CD4-positive, alpha-beta T cell treated with Interleukin-12 subunit alpha and Interleukin-12 subunit beta, for 1 hour (primary cell): ENCODE measurements around the gene MUSTN1.

Source experiments
- DNase-seq: peaks from one replicate; pipeline ENCODE4 v3.0.0-alpha.2; 2020

MUSTN1 gene

GRCh38 chr3:52834871-52835501, at the start of gene MUSTN1:
Gene MUSTN1 (minus strand): TSS chr3:52835019. CDS start chr3:52834948, 71 bp downstream.
- DNase-seq: no peak

GRCh38 chr3:52882377-52882776, 47.6 kb upstream of the MUSTN1 start:
- DNase-seq: no peak

- no peak for DNase-seq
Measured at GRCh38 chr3:52881871-52882270, 47.1 kb upstream of the MUSTN1 start.

- no peak for DNase-seq
Measured at GRCh38 chr3:52880474-52880873, 45.7 kb upstream of the MUSTN1 start.

- DNase-seq: no peak
Measured at GRCh38 chr3:52880047-52880446, 45.2 kb upstream of the MUSTN1 start.

GRCh38 chr3:52879581-52879980, 44.8 kb upstream of the MUSTN1 start:
- DNase-seq: no peak

GRCh38 chr3:52879090-52879489, 44.3 kb upstream of the MUSTN1 start:
- no peak for DNase-seq

GRCh38 chr3:52877085-52877484, 42.3 kb upstream of the MUSTN1 start:
- no peak for DNase-seq

- no peak for DNase-seq
Measured at GRCh38 chr3:52874864-52875587, 40.2 kb upstream of the MUSTN1 start.

GRCh38 chr3:52874160-52874701, 39.4 kb upstream of the MUSTN1 start:
- DNase-seq: no peak

GRCh38 chr3:52873433-52874159, 38.8 kb upstream of the MUSTN1 start:
- no peak for DNase-seq

- no peak for DNase-seq
Measured at GRCh38 chr3:52872245-52872644, 37.4 kb upstream of the MUSTN1 start.

GRCh38 chr3:52871761-52872160, 36.9 kb upstream of the MUSTN1 start:
- DNase-seq: no peak

GRCh38 chr3:52870471-52870870, 35.7 kb upstream of the MUSTN1 start:
- no peak for DNase-seq

GRCh38 chr3:52866427-52866826, 31.6 kb upstream of the MUSTN1 start:
- no peak for DNase-seq

- DNase-seq: no peak
Measured at GRCh38 chr3:52865994-52866393, 31.2 kb upstream of the MUSTN1 start.

- DNase-seq: no peak
Measured at GRCh38 chr3:52860424-52860768, 25.6 kb upstream of the MUSTN1 start.

- no peak for DNase-seq
Measured at GRCh38 chr3:52859686-52860423, 25.0 kb upstream of the MUSTN1 start.

- no peak for DNase-seq
Measured at GRCh38 chr3:52857864-52858263, 23.0 kb upstream of the MUSTN1 start.

GRCh38 chr3:52857133-52857532, 22.3 kb upstream of the MUSTN1 start:
- no peak for DNase-seq

GRCh38 chr3:52856666-52857065, 21.8 kb upstream of the MUSTN1 start:
- DNase-seq: no peak

- no peak for DNase-seq
Measured at GRCh38 chr3:52854013-52854412, 19.2 kb upstream of the MUSTN1 start.

- DNase-seq: no peak
Measured at GRCh38 chr3:52852419-52852818, 17.6 kb upstream of the MUSTN1 start.
